ENCODE results near the gene ADRB2.

GRCh38 chr5:148836272-148837250 lies 10.2 kb downstream of the ADRB2 start:
- no peak for TF ChIP-seq CTCF (IDR thresholded peaks at IDR 0.05)
- TF ChIP-seq POLR2A (IDR thresholded peaks at IDR 0.05): no peak
- no peak for TF ChIP-seq EP300 (IDR thresholded peaks at IDR 0.05)
